Colonic mucosa (tissue), 4 donors: ENCODE measurements around the gene FOXD4. TPM values are rescaled to one million over a fixed set of nuclear protein-coding genes. Genes with fewer than 3 reads are reported as not detected.
A peak's percentile ranks its signal among the peaks of the same experiment; 100 is the strongest.
"Not testable (repeated sequence)": the region's sequence is repeated elsewhere in the genome, so short reads cannot be mapped to it uniquely, and the experiment has no call there.

Experiments
- DNase-seq: peaks from one replicate; pipeline ENCODE4 v3.0.0-alpha.2; 2020
- H3K27ac ChIP-seq: fragments of 200-600 bp; one replicate; pipeline ENCODE4 v1.8.0; 2021
- H3K27me3 ChIP-seq: fragments of 200-600 bp; one replicate; pipeline ENCODE4 v1.8.0; 2021
- H3K36me3 ChIP-seq: fragments of 200-600 bp; one replicate; pipeline ENCODE4 v1.8.0; 2021
- H3K4me1 ChIP-seq: fragments of 200-600 bp; one replicate; pipeline ENCODE4 v1.8.0; 2021; ENCODE audit warnings: mild to moderate bottlenecking
- H3K4me3 ChIP-seq: fragments of 200-600 bp; one replicate; pipeline ENCODE4 v1.8.0; 2021
- H3K9ac ChIP-seq, 2 donors: one replicate each; pipeline ENCODE4 v1.7.0; 2013; ENCODE audit warnings: control low read depth in 2 of 2, low read depth in 2 of 2, low read length in 2 of 2
- H3K9me3 ChIP-seq: fragments of 200-600 bp; one replicate; pipeline ENCODE4 v1.8.0; 2021
- intact Hi-C: fragments of 100-400 bp; cut with DNase I; formaldehyde crosslinking; loops from one replicate; pipeline ENCODE4 v1.14.1; 2022
- total RNA-seq, 2 donors: library from RNA; stranded (reverse); fragmentation: NEBNext Ultra II Directional in 1 of 2; extraction: Animal tissue kit (Norgen Biotek cat#: 25700) in 1 of 2; gene quantifications; one replicate each; pipeline ENCODE4 v1.2.1, GENCODE V29; 2021
- donor health status: healthy.
- donor health status: DM: no; HTN: no; CAD: no.
- donor health status: DM: no; HTN: no; CAD: no.

FOXD4 gene
- total RNA-seq: not detected

GRCh38 chr9:117995-118467 lies at the start of gene FOXD4:
FOXD4 (minus strand) TSS chr9:118417; CDS start chr9:118119, 298 bp downstream.
- H3K9ac ChIP-seq, H3K4me3 ChIP-seq, H3K27ac ChIP-seq, H3K4me1 ChIP-seq, DNase-seq, H3K9me3 ChIP-seq, intact Hi-C loops, H3K36me3 ChIP-seq: not testable (repeated sequence)
- peaks cover 38% of the 10 kb centered on the region for H3K27me3 ChIP-seq

- H3K9ac ChIP-seq, H3K4me3 ChIP-seq, DNase-seq, H3K27me3 ChIP-seq, H3K36me3 ChIP-seq, H3K9me3 ChIP-seq, H3K27ac ChIP-seq, intact Hi-C loops, H3K4me1 ChIP-seq: not testable (repeated sequence)
Measured at GRCh38 chr9:159871-160270, 41.7 kb upstream of the FOXD4 start.

GRCh38 chr9:151173-151572 lies 33.0 kb upstream of the FOXD4 start:
- intact Hi-C loops, H3K27me3 ChIP-seq, H3K4me3 ChIP-seq, H3K4me1 ChIP-seq, H3K27ac ChIP-seq, DNase-seq, H3K9me3 ChIP-seq, H3K9ac ChIP-seq, H3K36me3 ChIP-seq: not testable (repeated sequence)

GRCh38 chr9:139880-140279 lies 21.7 kb upstream of the FOXD4 start:
- H3K27ac ChIP-seq, H3K36me3 ChIP-seq, H3K4me1 ChIP-seq, H3K9me3 ChIP-seq, H3K9ac ChIP-seq, intact Hi-C loops, H3K4me3 ChIP-seq, H3K27me3 ChIP-seq: not testable (repeated sequence)
- peak; percentile 46 for DNase-seq

- H3K36me3 ChIP-seq, H3K4me3 ChIP-seq, H3K27ac ChIP-seq, intact Hi-C loops, H3K4me1 ChIP-seq, H3K9ac ChIP-seq, H3K9me3 ChIP-seq: not testable (repeated sequence)
- H3K27me3 ChIP-seq: peaks cover 45% of the 10 kb centered on the region
- peak; percentile 19 for DNase-seq
Measured at GRCh38 chr9:117144-117994, 848 bp downstream of the FOXD4 start.

GRCh38 chr9:116239-117077 lies 1.8 kb downstream of the FOXD4 start:
- DNase-seq, H3K4me1 ChIP-seq, intact Hi-C loops, H3K27ac ChIP-seq, H3K36me3 ChIP-seq, H3K4me3 ChIP-seq, H3K9me3 ChIP-seq, H3K9ac ChIP-seq: not testable (repeated sequence)
- peaks cover 46% of the 10 kb centered on the region for H3K27me3 ChIP-seq

- H3K36me3 ChIP-seq, H3K4me1 ChIP-seq, DNase-seq, H3K27ac ChIP-seq, H3K9me3 ChIP-seq, H3K9ac ChIP-seq, intact Hi-C loops, H3K4me3 ChIP-seq: not testable (repeated sequence)
- H3K27me3 ChIP-seq: peaks cover 46% of the 10 kb centered on the region
Measured at GRCh38 chr9:115118-115451, 3.1 kb downstream of the FOXD4 start.

GRCh38 chr9:114267-115117 lies 3.7 kb downstream of the FOXD4 start:
- H3K27ac ChIP-seq, intact Hi-C loops, H3K9ac ChIP-seq, H3K36me3 ChIP-seq, H3K4me1 ChIP-seq, H3K9me3 ChIP-seq: not testable (repeated sequence)
- Histone ChIP-seq H3K4me3 (peak overlapping the region; percentile 37), H3K27me3 (peaks cover 46% of the 10 kb centered on the region)
- peak; percentile 19 for DNase-seq

GRCh38 chr9:113468-114266 lies 4.5 kb downstream of the FOXD4 start:
- H3K36me3 ChIP-seq, H3K4me1 ChIP-seq, intact Hi-C loops, H3K27ac ChIP-seq, H3K9me3 ChIP-seq: not testable (repeated sequence)
- H3K4me3 ChIP-seq: peak overlapping the region; percentile 37
- peak; percentile 19 for DNase-seq
- H3K9ac ChIP-seq: peak overlapping the region in 1 of 2 donors; percentile 43
- peaks cover 46% of the 10 kb centered on the region for H3K27me3 ChIP-seq

GRCh38 chr9:112589-113467 lies 5.4 kb downstream of the FOXD4 start:
- H3K27ac ChIP-seq, H3K36me3 ChIP-seq, H3K9me3 ChIP-seq, DNase-seq, H3K9ac ChIP-seq, H3K4me1 ChIP-seq, intact Hi-C loops: not testable (repeated sequence)
- H3K4me3 ChIP-seq: peak overlapping the region; percentile 37
- H3K27me3 ChIP-seq: peaks cover 44% of the 10 kb centered on the region

- intact Hi-C loops, H3K36me3 ChIP-seq, H3K4me1 ChIP-seq, H3K4me3 ChIP-seq, H3K27ac ChIP-seq, DNase-seq, H3K9me3 ChIP-seq, H3K9ac ChIP-seq: not testable (repeated sequence)
- peaks cover 31% of the 10 kb centered on the region for H3K27me3 ChIP-seq
Measured at GRCh38 chr9:110672-111071, 7.5 kb downstream of the FOXD4 start.
